Rectal smooth muscle tissue (tissue), 1 donor: ENCODE data around the gene ARPC1A.
A peak's percentile ranks its signal among the peaks of the same experiment; 100 is the strongest.
"Not testable (repeated sequence)": the region's sequence is repeated elsewhere in the genome, so short reads cannot be mapped to it uniquely, and the experiment has no call there.

Source experiments
- H3K27ac ChIP-seq: one replicate; pipeline ENCODE4 v1.7.0; 2013; ENCODE audit warnings: low read depth, low read length, inconsistent platforms
- H3K27me3 ChIP-seq: one replicate; pipeline ENCODE4 v1.7.0; 2013; ENCODE audit warnings: low read length; ENCODE audit not compliant: control insufficient read depth, insufficient read depth
- H3K36me3 ChIP-seq: one replicate; pipeline ENCODE4 v1.7.0; 2013; ENCODE audit warnings: low read length; ENCODE audit not compliant: control insufficient read depth, insufficient read depth
- H3K4me1 ChIP-seq: one replicate; pipeline ENCODE4 v1.7.0; 2013; ENCODE audit warnings: low read length; ENCODE audit not compliant: control insufficient read depth, insufficient read depth
- H3K4me3 ChIP-seq: one replicate; pipeline ENCODE4 v1.7.0; 2013; ENCODE audit warnings: low read length
- H3K9ac ChIP-seq: one replicate; pipeline ENCODE4 v1.7.0; 2013; ENCODE audit warnings: low read length

Gene ARPC1A

DNA sequence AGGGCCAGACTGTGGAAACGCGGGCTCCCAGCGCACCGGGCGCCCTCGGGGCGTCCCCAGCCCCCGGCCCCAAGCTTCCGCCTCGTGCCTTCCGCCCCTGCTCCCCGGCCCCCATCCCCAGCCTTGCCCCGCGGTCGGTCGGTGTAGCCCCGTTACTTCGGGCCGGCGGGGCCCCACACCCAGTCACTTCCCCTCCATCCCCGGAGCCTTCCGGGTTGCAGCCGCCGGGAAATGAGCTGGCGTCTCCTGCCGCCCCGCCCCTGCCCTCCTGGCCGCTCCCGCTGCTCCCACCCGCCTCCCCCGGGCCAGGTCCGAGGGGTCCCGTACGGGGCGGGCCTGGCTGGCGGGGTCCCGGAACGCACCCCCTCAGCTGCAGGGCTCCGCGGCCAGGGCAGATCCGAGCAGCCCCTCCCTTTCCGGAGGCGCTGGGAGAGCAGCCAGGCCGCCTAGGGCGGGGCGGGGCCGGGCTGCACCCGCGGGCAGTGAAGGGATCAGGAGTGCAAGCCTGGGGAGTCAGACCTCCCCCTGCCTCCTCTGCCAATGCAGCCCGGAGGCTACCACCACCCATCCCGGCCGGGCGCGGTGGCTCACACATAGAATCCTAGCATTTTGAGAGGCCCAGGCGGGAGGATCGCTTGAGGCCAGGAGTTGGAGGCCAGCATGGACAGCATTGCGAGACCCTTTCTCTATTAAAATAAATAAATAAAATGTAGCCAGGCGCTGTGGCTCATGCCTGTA is 49.5 kb downstream of the ARPC1A start:
- Histone ChIP-seq H3K4me3 (peak overlapping the region; percentile 71), H3K27me3 (no peaks in the 10 kb centered on the region), H3K4me1 (peaks cover 5% of the 10 kb centered on the region), H3K27ac (peak overlapping the region; percentile 74), H3K9ac (no peak overlapping the region), H3K36me3 (no peaks in the 10 kb centered on the region)

DNA sequence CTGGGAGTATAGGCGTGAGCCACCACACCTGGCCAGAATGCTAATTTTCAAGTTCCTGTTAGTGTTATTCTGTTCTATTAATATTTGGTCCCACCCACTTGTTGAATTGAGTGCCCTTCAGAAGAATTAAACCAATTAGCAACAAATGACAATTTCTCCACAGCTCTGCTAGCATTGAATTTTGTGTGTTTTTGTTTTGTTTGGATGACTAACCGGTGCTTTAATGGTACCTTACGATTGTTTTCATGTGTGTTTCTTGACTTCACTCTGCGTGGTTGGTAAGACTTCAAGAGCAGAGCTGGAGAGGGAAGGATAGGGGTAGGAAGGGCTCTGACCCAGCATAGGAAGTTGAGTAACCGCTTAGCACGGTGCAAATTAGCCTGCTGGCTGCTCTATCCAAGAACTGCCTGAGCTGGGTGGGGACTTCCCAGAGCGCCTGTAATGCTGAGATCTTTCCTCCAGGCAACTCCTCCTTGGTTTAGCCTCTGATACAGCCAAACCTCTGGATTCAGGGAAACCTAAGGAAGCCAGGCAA is 53.4 kb downstream of the ARPC1A start:
- H3K27ac ChIP-seq, result peak overlapping the region; percentile 70
- H3K27me3 ChIP-seq, result no peaks in the 10 kb centered on the region
- no peak overlapping the region for H3K9ac ChIP-seq
- peak overlapping the region; percentile 23 for H3K4me3 ChIP-seq
- peaks cover 7% of the 10 kb centered on the region for H3K4me1 ChIP-seq
- H3K36me3 ChIP-seq, result no peaks in the 10 kb centered on the region

GRCh38 chr7:99379693-99380031 is 54.0 kb downstream of the ARPC1A start:
- Histone ChIP-seq H3K4me3 (peak overlapping the region; percentile 23), H3K27ac (peak overlapping the region; percentile 70)
- H3K9ac ChIP-seq, H3K4me1 ChIP-seq, H3K36me3 ChIP-seq, H3K27me3 ChIP-seq: not testable (repeated sequence)

DNA sequence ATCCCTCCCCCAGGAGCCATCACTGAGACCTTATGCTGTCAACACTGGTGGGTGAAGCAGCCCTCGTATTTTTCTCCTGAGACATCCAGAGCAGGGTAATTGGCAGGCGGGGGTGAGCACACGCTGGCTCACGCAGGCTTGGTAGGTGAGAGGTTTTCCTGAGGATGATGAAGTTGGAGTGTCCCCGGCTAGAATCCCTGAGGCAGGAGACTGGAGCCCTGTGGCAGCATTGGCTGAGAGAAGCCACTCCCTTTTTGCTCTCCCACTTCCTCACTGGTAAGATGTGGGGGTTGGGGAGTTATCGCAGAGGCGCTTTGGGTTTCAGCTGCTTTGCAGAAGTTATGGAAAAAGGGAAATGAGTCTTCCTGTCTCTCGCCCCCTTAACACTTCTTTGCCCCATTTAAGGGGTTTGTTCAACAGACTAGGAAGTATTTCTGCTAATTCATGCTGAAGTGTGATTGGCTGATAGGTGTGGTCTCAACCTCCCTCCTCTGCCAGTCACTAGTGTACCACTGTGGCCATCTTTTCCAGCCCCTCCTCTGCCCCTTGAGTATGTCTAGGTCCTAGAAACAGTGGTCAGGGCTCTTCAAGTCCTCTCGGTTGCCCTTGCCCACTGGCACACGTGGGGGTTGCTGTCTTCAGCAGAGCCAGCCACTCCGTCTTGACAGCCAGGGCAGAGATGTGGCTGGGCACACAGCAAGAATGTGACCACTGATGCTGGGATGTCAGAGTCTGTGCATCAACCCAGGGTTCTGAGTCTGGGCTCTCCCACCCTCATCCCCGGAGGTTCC is 54.5 kb downstream of the ARPC1A start:
- Histone ChIP-seq H3K4me3 (peak overlapping the region; percentile 40), H3K27me3 (no peaks in the 10 kb centered on the region), H3K9ac (no peak overlapping the region), H3K4me1 (peaks cover 7% of the 10 kb centered on the region), H3K27ac (peak overlapping the region; percentile 70), H3K36me3 (no peaks in the 10 kb centered on the region)

- no peaks in the 10 kb centered on the region for H3K36me3 ChIP-seq
- peak overlapping the region; percentile 40 for H3K4me3 ChIP-seq
- no peaks in the 10 kb centered on the region for H3K27me3 ChIP-seq
- H3K9ac ChIP-seq, result no peak overlapping the region
- H3K4me1 ChIP-seq, result peaks cover 7% of the 10 kb centered on the region
- H3K27ac ChIP-seq, result peak overlapping the region; percentile 70
Observed at GRCh38 chr7:99380823-99381663, 55.3 kb downstream of the ARPC1A start.

DNA sequence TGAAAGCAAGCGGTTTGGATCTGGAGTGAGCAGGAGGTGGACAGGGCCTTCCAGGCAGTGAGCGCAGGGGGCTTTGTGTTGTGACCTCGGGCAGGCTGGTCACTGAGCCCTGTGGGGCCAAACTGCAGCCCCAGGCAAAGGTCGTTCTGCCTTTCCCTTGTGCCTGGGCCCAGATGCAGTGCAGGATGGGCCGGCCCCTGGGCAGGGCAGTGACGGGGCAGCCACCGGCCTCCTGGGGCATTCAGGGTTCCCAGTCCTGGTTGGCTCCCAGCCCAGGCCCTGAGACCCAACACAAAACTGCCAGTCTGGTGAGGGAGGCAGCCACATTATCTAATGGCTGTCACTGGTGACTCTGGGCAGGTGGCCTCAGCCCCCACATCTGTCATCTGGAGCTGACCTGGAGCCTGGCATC is 56.0 kb downstream of the ARPC1A start:
- H3K36me3 ChIP-seq, result peaks cover 4% of the 10 kb centered on the region
- no peak overlapping the region for H3K4me3 ChIP-seq
- H3K27ac ChIP-seq, result no peak overlapping the region
- H3K4me1 ChIP-seq, result peaks cover 7% of the 10 kb centered on the region
- no peaks in the 10 kb centered on the region for H3K27me3 ChIP-seq
- H3K9ac ChIP-seq, result no peak overlapping the region

GRCh38 chr7:99383203-99383602 is 57.5 kb downstream of the ARPC1A start:
- peaks cover 7% of the 10 kb centered on the region for H3K4me1 ChIP-seq

GRCh38 chr7:99383791-99384370 is 58.2 kb downstream of the ARPC1A start:
- no peak overlapping the region for H3K9ac ChIP-seq
- H3K27ac ChIP-seq, result no peak overlapping the region
- H3K27me3 ChIP-seq, result no peaks in the 10 kb centered on the region
- peaks cover 10% of the 10 kb centered on the region for H3K36me3 ChIP-seq
- H3K4me1 ChIP-seq, result peaks cover 7% of the 10 kb centered on the region
- no peak overlapping the region for H3K4me3 ChIP-seq

More at GRCh38 chr7:99383203-99383602, 57.5 kb downstream of the ARPC1A start:
- Histone ChIP-seq H3K4me3 (no peak overlapping the region), H3K27me3 (no peaks in the 10 kb centered on the region), H3K36me3 (peaks cover 8% of the 10 kb centered on the region), H3K9ac (no peak overlapping the region), H3K27ac (no peak overlapping the region)

DNA sequence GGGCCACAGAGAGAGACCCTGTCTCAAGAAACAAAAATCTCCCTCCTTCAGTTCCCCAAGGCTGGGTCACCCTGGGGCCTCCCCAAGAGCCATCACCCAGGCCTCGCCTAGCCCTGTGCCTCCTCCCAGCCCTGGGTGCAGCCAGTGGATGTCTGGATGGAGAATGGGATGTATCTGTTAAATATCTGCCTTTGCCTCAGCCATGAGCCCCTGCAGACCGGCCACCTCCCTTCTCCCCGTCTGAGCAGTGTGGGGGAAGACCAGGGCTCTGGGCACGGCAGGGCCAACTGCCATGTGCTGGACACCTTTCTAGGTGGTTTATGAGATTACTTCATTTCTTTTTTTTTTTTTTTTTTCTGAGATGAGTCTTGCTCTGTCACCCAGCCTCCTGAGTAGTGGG is 58.8 kb downstream of the ARPC1A start:
- Histone ChIP-seq H3K36me3 (peaks cover 12% of the 10 kb centered on the region), H3K27ac (no peak overlapping the region), H3K27me3 (no peaks in the 10 kb centered on the region), H3K4me1 (peaks cover 3% of the 10 kb centered on the region), H3K9ac (no peak overlapping the region), H3K4me3 (no peak overlapping the region)

GRCh38 chr7:99385564-99385963 is 59.9 kb downstream of the ARPC1A start:
- H3K27me3 ChIP-seq, result no peaks in the 10 kb centered on the region
- no peak overlapping the region for H3K4me3 ChIP-seq
- no peaks in the 10 kb centered on the region for H3K4me1 ChIP-seq
- H3K27ac ChIP-seq, result no peak overlapping the region
- H3K9ac ChIP-seq, result no peak overlapping the region
- peaks cover 15% of the 10 kb centered on the region for H3K36me3 ChIP-seq

GRCh38 chr7:99386584-99387238 is 61.0 kb downstream of the ARPC1A start:
- Histone ChIP-seq H3K4me3 (no peak overlapping the region), H3K27ac (no peak overlapping the region), H3K27me3 (no peaks in the 10 kb centered on the region), H3K36me3 (peaks cover 19% of the 10 kb centered on the region), H3K4me1 (no peaks in the 10 kb centered on the region), H3K9ac (no peak overlapping the region)
